Keratinocyte (primary cell): ENCODE measurements around the gene MST1. TPM values are rescaled to one million over a fixed set of nuclear protein-coding genes. Genes with fewer than 3 reads are reported as not detected.

Experiments used
- DNase-seq: peaks from one replicate; pipeline ENCODE4 v3.0.0-alpha.2; 2011; ENCODE audit warnings: low read depth, missing footprints, low spot score
- FAIRE-seq: peaks from 2 replicates; lab custom pipeline; 2011; peaks lifted over from hg19 to GRCh38; lab: Jason Lieb, UNC
- H2AFZ ChIP-seq: 2 replicates; pipeline ENCODE4 v1.6.0; 2012; ENCODE audit warnings: low read length, control low read depth, inconsistent platforms; ENCODE audit not compliant: control insufficient read depth
- H3K27ac ChIP-seq: 2 replicates; pipeline ENCODE4 v1.5.1; 2011; ENCODE audit warnings: low read length; ENCODE audit not compliant: control insufficient read depth, insufficient read depth
- H3K27me3 ChIP-seq: 3 replicates; pipeline ENCODE4 v1.6.0; 2011; ENCODE audit warnings: low read length; ENCODE audit not compliant: control insufficient read depth, insufficient read depth; ENCODE audit errors: extremely low read depth
- H3K36me3 ChIP-seq, 2 experiments: 2 replicates in 1 of 2; 3 replicates in 1 of 2; pipeline ENCODE4 v1.5.1; 2011; ENCODE audit warnings: low read length in 2 of 2, mild to moderate bottlenecking in 1 of 2; ENCODE audit not compliant: control insufficient read depth in 2 of 2, insufficient read depth in 2 of 2; ENCODE audit errors: extremely low read depth in 1 of 2
- H3K4me1 ChIP-seq: 3 replicates; pipeline ENCODE4 v1.5.1; 2011; ENCODE audit warnings: low read length; ENCODE audit not compliant: control insufficient read depth, insufficient read depth; ENCODE audit errors: extremely low read depth
- H3K4me2 ChIP-seq: 3 replicates; pipeline ENCODE4 v1.6.0; 2011; ENCODE audit warnings: low read depth, low read length; ENCODE audit not compliant: control insufficient read depth, insufficient read depth; ENCODE audit errors: extremely low read depth
- H3K4me3 ChIP-seq, 3 experiments: fragments of 200-600 bp in 1 of 3; sonication (generic) in 1 of 3; 2 replicates in 2 of 3; 3 replicates in 1 of 3; pipeline ENCODE4 v1.5.1; 2011 to 2016; ENCODE audit warnings: low read length in 3 of 3, mild to moderate bottlenecking in 3 of 3, control low read depth in 2 of 3, inconsistent platforms in 1 of 3, low read depth in 1 of 3, mixed read lengths in 1 of 3, mixed run types in 1 of 3, moderate library complexity in 1 of 3; ENCODE audit not compliant: control insufficient read depth in 2 of 3, insufficient read depth in 2 of 3; ENCODE audit errors: extremely low read depth in 1 of 3
- H3K79me2 ChIP-seq: 2 replicates; pipeline ENCODE4 v1.6.0; 2012; ENCODE audit warnings: low read length; ENCODE audit not compliant: control insufficient read depth, insufficient read depth
- H3K9ac ChIP-seq: 3 replicates; pipeline ENCODE4 v1.6.0; 2011; ENCODE audit warnings: low read length; ENCODE audit not compliant: control insufficient read depth, insufficient read depth; ENCODE audit errors: extremely low read depth
- H3K9me1 ChIP-seq: 3 replicates; pipeline ENCODE4 v1.6.0; 2011; ENCODE audit warnings: low read length; ENCODE audit not compliant: control insufficient read depth, insufficient read depth; ENCODE audit errors: extremely low read depth
- H3K9me3 ChIP-seq: 2 replicates; pipeline ENCODE4 v1.5.1; 2012; ENCODE audit warnings: low read depth, low read length; ENCODE audit not compliant: control insufficient read depth
- H4K20me1 ChIP-seq: 3 replicates; pipeline ENCODE4 v1.6.0; 2011; ENCODE audit warnings: low read length; ENCODE audit not compliant: control insufficient read depth, insufficient read depth; ENCODE audit errors: extremely low read depth
- EZH2 ChIP-seq: IDR thresholded peaks from one replicate; pipeline ENCODE4 v1.6.1; 2012; ENCODE audit warnings: inconsistent platforms, mild to moderate bottlenecking, low read length, moderate library complexity
- dilution Hi-C: fragments of 300-500 bp; cut with MboI; formaldehyde crosslinking; loops from one replicate; pipeline ENCODE4 v1.7.0; 2020; ENCODE audit warnings: low sequenced_read_pairs; ENCODE audit not compliant: extremely low pct_ligation_motif_present
- polyA plus RNA-seq, 5 experiments: library from polyadenylated mRNA; depleted of rRNA in 3 of 5; stranded (reverse) in 3 of 5; stranded (forward) in 1 of 5; unstranded in 1 of 5; fragments of >200 nt; gene quantifications; 1 replicate in 1 of 5; 2 replicates in 3 of 5; 3 replicates in 1 of 5; pipeline versions ENCODE4 v1.2.1 to v1.2.3, GENCODE V29; 2011 to 2012; ENCODE audit warnings: missing spikeins in 2 of 5, low read depth in 1 of 5, low replicate concordance in 1 of 5
- TF ChIP-seq, protein P1 (sequence below), 3 experiments: IDR thresholded peaks in 1 of 3; conservative IDR thresholded peaks in 1 of 3; optimal IDR thresholded peaks in 1 of 3; 2 replicates in 2 of 3; 3 replicates in 1 of 3; pipeline versions ENCODE3 to v1.5.1; 2011; ENCODE audit warnings: low read length in 3 of 3, mild to moderate bottlenecking in 3 of 3, moderate library complexity in 2 of 3, control low read depth in 1 of 3, inconsistent platforms in 1 of 3; ENCODE audit not compliant: insufficient read depth in 2 of 3; ENCODE audit errors: extremely low read depth in 1 of 3

MST1 gene
- polyA plus RNA-seq, 1 donor (not counting 4 experiments of a cell fraction or from before 2014, with no cell fraction given), result 5.2 TPM

- H3K4me1 ChIP-seq, result peaks cover 20% of the 10 kb centered on the region
- peaks cover 20% of the 10 kb centered on the region for H3K79me2 ChIP-seq
- no peaks in the 10 kb centered on the region for H3K9me1 ChIP-seq
- no peaks in the 10 kb centered on the region for H3K27me3 ChIP-seq
- H2AFZ ChIP-seq, result peak overlapping the region; percentile 32
- no peaks in the 10 kb centered on the region for H4K20me1 ChIP-seq
- H3K36me3 ChIP-seq, result peaks cover 16 to 19% of the 10 kb centered on the region in 2 experiments
- H3K4me3 ChIP-seq, result peak overlapping the region; percentile 66 to 87 (median 83)
- DNase-seq, result no peak
- dilution Hi-C loops, result loop anchor here (25.0 kb wide), 1 partner anchor 111 kb away; the partner anchor contains the start of gene BSN
- peak; percentile 71 for FAIRE-seq
- H3K9me3 ChIP-seq, result no peaks in the 10 kb centered on the region
- TF ChIP-seq, protein P1, sequence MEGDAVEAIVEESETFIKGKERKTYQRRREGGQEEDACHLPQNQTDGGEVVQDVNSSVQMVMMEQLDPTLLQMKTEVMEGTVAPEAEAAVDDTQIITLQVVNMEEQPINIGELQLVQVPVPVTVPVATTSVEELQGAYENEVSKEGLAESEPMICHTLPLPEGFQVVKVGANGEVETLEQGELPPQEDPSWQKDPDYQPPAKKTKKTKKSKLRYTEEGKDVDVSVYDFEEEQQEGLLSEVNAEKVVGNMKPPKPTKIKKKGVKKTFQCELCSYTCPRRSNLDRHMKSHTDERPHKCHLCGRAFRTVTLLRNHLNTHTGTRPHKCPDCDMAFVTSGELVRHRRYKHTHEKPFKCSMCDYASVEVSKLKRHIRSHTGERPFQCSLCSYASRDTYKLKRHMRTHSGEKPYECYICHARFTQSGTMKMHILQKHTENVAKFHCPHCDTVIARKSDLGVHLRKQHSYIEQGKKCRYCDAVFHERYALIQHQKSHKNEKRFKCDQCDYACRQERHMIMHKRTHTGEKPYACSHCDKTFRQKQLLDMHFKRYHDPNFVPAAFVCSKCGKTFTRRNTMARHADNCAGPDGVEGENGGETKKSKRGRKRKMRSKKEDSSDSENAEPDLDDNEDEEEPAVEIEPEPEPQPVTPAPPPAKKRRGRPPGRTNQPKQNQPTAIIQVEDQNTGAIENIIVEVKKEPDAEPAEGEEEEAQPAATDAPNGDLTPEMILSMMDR (optimal IDR thresholded peaks at IDR 0.05 in 1 of 3, IDR thresholded peaks at IDR 0.05 in 1 of 3, conservative IDR thresholded peaks at IDR 0.05 in 1 of 3; ENCODE audit: extremely low read depth in 1 of 3, insufficient read depth in 2 of 3, low read length in 3 of 3), result no peak
- TF ChIP-seq EZH2, result no peak
- peak overlapping the region; percentile 90 for H3K27ac ChIP-seq
- H3K4me2 ChIP-seq, result peak overlapping the region; percentile 95
- H3K9ac ChIP-seq, result peak overlapping the region; percentile 88
Measured at GRCh38 chr3:49673121-49673714, 16.1 kb downstream of the MST1 start.

DNA sequence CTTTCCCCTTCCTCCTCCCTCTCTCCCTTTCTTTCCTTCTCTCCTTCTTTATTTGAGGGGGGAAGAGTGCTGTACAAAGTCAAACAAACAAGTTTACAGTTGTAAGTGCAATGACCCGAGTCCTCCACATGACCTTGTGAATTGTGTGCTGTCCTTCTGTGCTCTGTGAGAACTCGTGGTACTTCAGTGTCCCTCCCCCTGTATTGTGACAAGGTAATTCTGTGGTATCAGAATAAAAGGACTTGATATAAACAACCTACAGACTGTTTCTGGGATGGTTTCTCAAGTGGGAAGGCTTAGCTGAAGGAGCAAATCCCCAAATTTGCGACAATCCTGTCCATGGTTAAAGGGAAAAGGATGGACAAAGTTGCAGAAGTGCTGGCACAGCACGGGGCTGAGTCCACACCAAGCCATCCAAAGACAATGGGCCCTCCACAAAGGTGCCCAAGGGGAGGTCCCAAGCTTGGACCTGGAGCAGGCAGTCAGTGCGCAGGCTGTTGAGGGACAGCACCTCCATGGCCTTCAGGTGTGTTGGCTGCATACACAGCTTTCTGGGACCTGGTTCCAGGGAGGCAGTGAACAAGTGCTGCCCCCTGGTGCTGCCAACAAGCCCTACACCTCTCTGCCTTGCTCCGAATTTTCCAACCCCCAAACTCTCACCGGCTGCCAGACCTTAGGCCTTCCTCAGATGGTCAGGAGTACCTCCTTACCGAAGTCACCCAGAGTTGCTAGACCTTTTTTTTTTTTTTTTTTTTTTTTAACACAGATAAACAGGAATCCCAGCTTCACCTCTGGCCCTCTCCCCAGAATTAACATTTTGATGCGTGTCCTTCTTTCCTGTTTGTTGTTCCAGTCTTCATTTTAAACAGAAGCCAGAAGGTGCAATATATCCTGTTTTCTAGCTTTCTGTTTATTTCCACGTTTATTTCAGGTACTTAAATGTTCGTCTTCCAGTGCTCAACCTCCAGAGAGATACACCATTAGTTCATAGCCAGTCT lies 17.7 kb downstream of the MST1 start:
- H3K36me3 ChIP-seq, result peaks cover 3 to 8% of the 10 kb centered on the region in 2 experiments
- peaks cover 20% of the 10 kb centered on the region for H3K4me1 ChIP-seq
- H3K4me2 ChIP-seq, result no peak overlapping the region
- no peaks in the 10 kb centered on the region for H3K9me1 ChIP-seq
- H3K9me3 ChIP-seq, result no peaks in the 10 kb centered on the region
- DNase-seq, result peak; percentile 71
- dilution Hi-C loops, result loop anchor here (25.0 kb wide), 1 partner anchor 109 kb away; the partner anchor contains the start of gene BSN
- no peak overlapping the region for H3K4me3 ChIP-seq
- no peaks in the 10 kb centered on the region for H3K27me3 ChIP-seq
- FAIRE-seq, result peak; percentile 86
- H3K9ac ChIP-seq, result no peak overlapping the region
- H4K20me1 ChIP-seq, result no peaks in the 10 kb centered on the region
- peaks cover 15% of the 10 kb centered on the region for H3K79me2 ChIP-seq
- no peak overlapping the region for H3K27ac ChIP-seq
- TF ChIP-seq, protein P1 (optimal IDR thresholded peaks at IDR 0.05 in 1 of 3, IDR thresholded peaks at IDR 0.05 in 1 of 3, conservative IDR thresholded peaks at IDR 0.05 in 1 of 3; ENCODE audit: extremely low read depth in 1 of 3, insufficient read depth in 2 of 3, low read length in 3 of 3), result peak in 2 of 3 experiments; percentile 91 to 95
- TF ChIP-seq EZH2, result no peak
- H2AFZ ChIP-seq, result no peak overlapping the region
